ENCODE data around the gene APH1B.

The APH1B gene

DNA sequence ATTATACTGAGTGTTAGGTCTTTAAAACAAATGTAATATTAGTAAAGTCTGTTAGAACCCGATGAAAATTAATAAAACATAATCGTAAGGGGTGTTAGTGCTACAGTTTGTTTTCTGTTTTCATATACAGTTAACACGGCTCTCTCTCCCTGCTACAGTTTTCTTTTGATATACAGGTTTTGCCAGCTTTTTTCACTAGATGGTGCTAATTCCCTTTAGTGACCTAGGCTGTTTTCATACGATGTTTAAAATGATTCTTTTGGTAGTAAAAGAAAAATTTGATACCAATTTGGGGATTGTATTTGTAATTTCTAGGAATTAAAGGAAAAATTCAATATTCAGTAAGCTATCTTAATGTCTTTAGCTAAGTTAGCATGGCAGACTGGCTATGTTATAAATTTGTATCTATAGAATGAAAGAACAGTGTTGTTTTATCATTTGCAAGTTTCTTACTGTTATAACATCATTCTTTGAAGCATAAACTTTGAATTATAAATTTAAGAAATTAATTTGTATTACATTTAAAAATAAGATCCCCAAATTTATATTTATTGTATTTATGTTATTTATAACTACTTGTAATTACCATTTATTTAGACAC is 11.5 kb downstream of the APH1B start:
- Histone ChIP-seq H3K4me3 (IDR thresholded peaks at IDR 0.05; ENCODE audit: insufficient read depth, low read depth, low read length) (no peak overlapping the region), H3K9ac (no peak overlapping the region), H3K27ac (no peak overlapping the region), H2AFZ (ENCODE audit: low read depth) (no peak overlapping the region), H3K27me3 (ENCODE audit: insufficient read depth, low read depth) (no peaks in the 10 kb centered on the region), H3K79me2 (ENCODE audit: insufficient read depth, low read depth) (no peaks in the 10 kb centered on the region), H3K36me3 (ENCODE audit: insufficient read depth) (no peaks in the 10 kb centered on the region), H4K20me1 (ENCODE audit: insufficient read depth) (no peaks in the 10 kb centered on the region), H3K4me1 (ENCODE audit: low read depth, poor library complexity, severe bottlenecking) (no peaks in the 10 kb centered on the region), H3K4me2 (no peak overlapping the region)
- TF ChIP-seq CTCF (conservative IDR thresholded peaks at IDR 0.05; ENCODE audit: low read depth, low read length): peak; percentile 62

DNA sequence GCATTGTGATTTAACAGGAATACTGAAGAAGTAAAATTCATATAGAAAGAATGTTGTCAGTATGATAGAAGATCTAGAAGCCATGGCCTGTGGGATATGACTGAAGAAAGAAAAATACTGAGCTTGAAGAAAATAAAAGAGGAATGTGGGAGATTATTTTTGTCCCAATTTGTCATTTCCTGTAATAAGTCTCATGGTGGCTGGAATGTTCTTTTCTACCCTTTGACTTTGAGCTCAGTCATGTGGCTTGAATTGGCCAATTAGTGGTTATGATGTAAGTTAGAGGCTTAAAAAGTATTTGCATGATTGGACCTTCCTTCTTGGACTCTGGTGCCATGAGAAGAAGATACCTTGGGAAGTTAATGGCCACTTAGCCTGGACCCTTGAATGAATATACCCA is 14.1 kb downstream of the APH1B start:
- H3K9ac ChIP-seq: no peak overlapping the region
- no peaks in the 10 kb centered on the region for H3K79me2 ChIP-seq (ENCODE audit: insufficient read depth, low read depth)
- no peaks in the 10 kb centered on the region for H4K20me1 ChIP-seq (ENCODE audit: insufficient read depth)
- H3K4me3 ChIP-seq (IDR thresholded peaks at IDR 0.05; ENCODE audit: insufficient read depth, low read depth, low read length): no peak overlapping the region
- no peak overlapping the region for H2AFZ ChIP-seq (ENCODE audit: low read depth)
- no peaks in the 10 kb centered on the region for H3K27me3 ChIP-seq (ENCODE audit: insufficient read depth, low read depth)
- no peak overlapping the region for H3K27ac ChIP-seq
- H3K4me2 ChIP-seq: no peak overlapping the region
- H3K4me1 ChIP-seq (ENCODE audit: low read depth, poor library complexity, severe bottlenecking): no peaks in the 10 kb centered on the region
- no peaks in the 10 kb centered on the region for H3K36me3 ChIP-seq (ENCODE audit: insufficient read depth)
- no peak for TF ChIP-seq CTCF (conservative IDR thresholded peaks at IDR 0.05; ENCODE audit: low read depth, low read length)

DNA sequence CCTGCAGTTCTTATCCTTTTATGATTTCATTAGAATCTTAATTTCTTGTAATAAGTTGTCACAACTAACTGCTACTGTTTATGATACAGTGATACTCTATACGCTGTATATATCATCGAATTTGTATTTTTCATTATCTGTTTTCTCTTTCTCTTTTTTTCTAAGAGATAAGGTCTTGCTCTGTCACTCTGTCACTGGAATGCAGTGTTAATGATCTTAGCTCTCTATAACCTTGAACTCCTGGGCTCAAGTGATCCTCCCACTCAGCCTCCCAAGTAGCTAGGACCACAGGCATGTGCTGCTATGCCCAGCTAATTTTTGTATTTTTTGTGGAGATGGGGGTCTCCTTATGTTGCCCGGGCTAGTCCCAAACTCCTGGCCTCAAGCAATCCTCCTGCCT is 14.8 kb downstream of the APH1B start:
- Histone ChIP-seq H3K4me3 (IDR thresholded peaks at IDR 0.05; ENCODE audit: insufficient read depth, low read depth, low read length) (no peak overlapping the region), H4K20me1 (ENCODE audit: insufficient read depth) (no peaks in the 10 kb centered on the region), H3K27me3 (ENCODE audit: insufficient read depth, low read depth) (no peaks in the 10 kb centered on the region), H3K9ac (no peak overlapping the region), H2AFZ (ENCODE audit: low read depth) (no peak overlapping the region), H3K4me1 (ENCODE audit: low read depth, poor library complexity, severe bottlenecking) (no peaks in the 10 kb centered on the region), H3K4me2 (no peak overlapping the region), H3K27ac (no peak overlapping the region), H3K36me3 (ENCODE audit: insufficient read depth) (no peaks in the 10 kb centered on the region), H3K79me2 (ENCODE audit: insufficient read depth, low read depth) (no peaks in the 10 kb centered on the region)
- no peak for TF ChIP-seq CTCF (conservative IDR thresholded peaks at IDR 0.05; ENCODE audit: low read depth, low read length)

GRCh38 chr15:63292771-63293170 is 15.4 kb downstream of the APH1B start:
- Histone ChIP-seq H3K27me3 (ENCODE audit: insufficient read depth, low read depth) (no peaks in the 10 kb centered on the region), H3K79me2 (ENCODE audit: insufficient read depth, low read depth) (no peaks in the 10 kb centered on the region), H3K36me3 (ENCODE audit: insufficient read depth) (no peaks in the 10 kb centered on the region), H3K27ac (no peak overlapping the region), H2AFZ (ENCODE audit: low read depth) (no peak overlapping the region), H3K4me1 (ENCODE audit: low read depth, poor library complexity, severe bottlenecking) (no peaks in the 10 kb centered on the region), H4K20me1 (ENCODE audit: insufficient read depth) (no peaks in the 10 kb centered on the region), H3K4me2 (no peak overlapping the region), H3K9ac (no peak overlapping the region), H3K4me3 (IDR thresholded peaks at IDR 0.05; ENCODE audit: insufficient read depth, low read depth, low read length) (no peak overlapping the region)
- TF ChIP-seq CTCF (conservative IDR thresholded peaks at IDR 0.05; ENCODE audit: low read depth, low read length): no peak
